AG09309 (cell line): ENCODE measurements around the gene ILKAP.

Experiments
- DNase-seq: peaks from one replicate; pipeline ENCODE4 v3.0.0-alpha.2; 2010; ENCODE audit warnings: low read depth
- H3K4me3 ChIP-seq: 2 replicates; pipeline ENCODE4 v1.5.1; 2011; ENCODE audit warnings: mild to moderate bottlenecking, low read depth, low read length, moderate library complexity; ENCODE audit not compliant: control insufficient read depth
- TF ChIP-seq, protein P1 (sequence below): IDR thresholded peaks from 2 replicates; pipeline ENCODE4 v1.5.1; 2011; ENCODE audit warnings: mild to moderate bottlenecking, low read depth, low read length, inconsistent platforms; ENCODE audit not compliant: insufficient read depth, control insufficient read depth; ENCODE audit errors: missing control alignments

Gene ILKAP

DNA sequence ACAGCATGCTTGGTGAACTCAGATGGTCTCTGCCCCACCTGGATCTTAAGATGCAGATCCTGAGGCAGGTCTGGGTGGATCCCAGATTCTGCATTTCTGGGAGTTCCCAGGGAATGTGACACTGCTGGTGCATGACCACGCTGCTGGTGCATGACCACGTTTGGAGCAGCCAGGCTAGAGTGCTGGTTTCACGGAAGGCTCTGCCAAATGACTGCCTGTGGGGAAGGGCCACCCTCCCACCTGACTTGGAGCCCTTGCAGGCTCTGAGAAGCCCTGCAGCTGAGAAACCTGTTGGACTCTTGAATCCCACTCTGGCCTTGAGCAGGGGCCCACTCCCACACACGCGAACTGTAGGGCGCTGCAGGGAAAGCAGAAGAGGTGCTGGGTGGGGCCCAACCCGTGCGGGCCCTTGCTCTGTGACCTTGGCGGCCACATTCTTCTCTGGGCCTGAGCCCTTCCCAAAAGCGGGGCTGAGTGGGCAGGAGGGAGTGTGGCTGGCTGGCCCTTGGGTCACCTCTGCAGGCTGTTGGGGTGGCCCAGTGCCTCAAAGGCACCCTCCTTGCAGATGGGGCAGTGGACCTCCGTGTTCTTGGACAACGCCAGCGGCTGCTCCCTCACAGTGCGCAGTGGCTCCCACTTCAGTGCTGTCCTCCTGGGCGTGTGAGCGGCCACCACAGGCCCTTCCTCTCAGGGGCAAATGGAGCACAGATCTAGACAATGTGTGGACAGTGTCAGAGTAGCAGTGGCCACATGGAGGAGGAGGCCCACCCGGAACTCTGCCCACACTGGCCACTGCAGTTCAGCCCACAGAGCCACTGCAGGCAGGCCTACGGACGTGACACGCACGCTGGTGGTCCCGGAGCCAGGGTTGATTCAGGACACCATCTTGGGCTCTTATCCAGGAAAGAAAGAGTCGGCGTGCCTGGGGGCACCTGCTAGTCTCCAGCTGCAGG, 36.8 kb downstream of the ILKAP start:
- TF ChIP-seq, protein P1, sequence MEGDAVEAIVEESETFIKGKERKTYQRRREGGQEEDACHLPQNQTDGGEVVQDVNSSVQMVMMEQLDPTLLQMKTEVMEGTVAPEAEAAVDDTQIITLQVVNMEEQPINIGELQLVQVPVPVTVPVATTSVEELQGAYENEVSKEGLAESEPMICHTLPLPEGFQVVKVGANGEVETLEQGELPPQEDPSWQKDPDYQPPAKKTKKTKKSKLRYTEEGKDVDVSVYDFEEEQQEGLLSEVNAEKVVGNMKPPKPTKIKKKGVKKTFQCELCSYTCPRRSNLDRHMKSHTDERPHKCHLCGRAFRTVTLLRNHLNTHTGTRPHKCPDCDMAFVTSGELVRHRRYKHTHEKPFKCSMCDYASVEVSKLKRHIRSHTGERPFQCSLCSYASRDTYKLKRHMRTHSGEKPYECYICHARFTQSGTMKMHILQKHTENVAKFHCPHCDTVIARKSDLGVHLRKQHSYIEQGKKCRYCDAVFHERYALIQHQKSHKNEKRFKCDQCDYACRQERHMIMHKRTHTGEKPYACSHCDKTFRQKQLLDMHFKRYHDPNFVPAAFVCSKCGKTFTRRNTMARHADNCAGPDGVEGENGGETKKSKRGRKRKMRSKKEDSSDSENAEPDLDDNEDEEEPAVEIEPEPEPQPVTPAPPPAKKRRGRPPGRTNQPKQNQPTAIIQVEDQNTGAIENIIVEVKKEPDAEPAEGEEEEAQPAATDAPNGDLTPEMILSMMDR, result no peak
- no peak overlapping the region for H3K4me3 ChIP-seq
- DNase-seq, result no peak

DNA sequence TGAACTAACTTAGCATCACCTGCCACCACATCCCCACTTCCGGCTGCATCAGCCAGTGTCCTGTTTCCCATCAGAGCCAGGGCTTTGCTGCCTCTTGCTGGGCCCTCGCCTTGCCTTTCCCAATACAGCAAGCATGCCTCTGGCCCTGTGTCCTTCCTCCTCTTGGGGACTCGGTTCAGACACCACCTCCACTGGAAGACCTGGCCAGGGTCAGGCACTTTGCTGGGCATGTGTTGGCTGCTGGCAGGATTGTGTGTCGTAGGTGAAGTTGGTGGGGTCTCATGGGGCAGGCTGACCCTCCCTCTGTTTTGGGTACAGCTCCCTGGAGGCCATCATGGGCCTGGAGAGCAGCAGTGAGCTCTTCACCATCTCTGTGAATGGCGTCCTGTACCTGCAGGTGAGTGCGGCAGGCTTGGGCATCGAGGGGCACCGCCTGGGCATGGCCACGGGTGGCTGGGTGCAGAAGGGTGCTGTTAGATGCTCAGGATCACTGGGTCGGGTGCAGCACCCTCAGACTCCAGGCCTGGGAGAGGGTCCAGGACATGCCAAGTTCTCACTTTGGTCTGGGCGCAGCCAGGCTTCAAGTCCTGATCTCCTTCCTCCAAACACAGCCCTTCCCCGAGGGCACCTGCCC, 38.1 kb downstream of the ILKAP start:
- TF ChIP-seq, protein P1, result no peak
- no peak overlapping the region for H3K4me3 ChIP-seq
- DNase-seq, result no peak

DNA sequence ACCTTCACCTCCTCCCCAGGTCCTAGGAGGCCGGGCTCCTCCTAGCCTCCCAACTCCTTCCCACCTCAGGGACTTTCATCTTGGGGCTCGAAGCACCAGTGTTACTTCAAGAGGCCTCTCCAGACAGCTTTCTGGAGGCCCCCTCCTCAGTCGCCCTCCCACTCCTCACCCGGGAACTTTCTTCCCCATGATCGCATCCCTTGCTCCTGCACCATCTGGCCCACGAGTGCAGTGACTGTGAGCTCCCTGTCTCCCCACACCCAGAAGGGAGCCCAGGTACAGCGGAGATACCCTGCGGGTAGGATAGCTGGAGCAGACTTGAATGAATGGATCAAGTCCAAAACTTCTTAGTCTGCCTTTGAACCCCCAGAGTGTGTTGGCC, 38.6 kb downstream of the ILKAP start:
- TF ChIP-seq, protein P1, result no peak
- H3K4me3 ChIP-seq, result no peak overlapping the region
- DNase-seq, result no peak

DNA sequence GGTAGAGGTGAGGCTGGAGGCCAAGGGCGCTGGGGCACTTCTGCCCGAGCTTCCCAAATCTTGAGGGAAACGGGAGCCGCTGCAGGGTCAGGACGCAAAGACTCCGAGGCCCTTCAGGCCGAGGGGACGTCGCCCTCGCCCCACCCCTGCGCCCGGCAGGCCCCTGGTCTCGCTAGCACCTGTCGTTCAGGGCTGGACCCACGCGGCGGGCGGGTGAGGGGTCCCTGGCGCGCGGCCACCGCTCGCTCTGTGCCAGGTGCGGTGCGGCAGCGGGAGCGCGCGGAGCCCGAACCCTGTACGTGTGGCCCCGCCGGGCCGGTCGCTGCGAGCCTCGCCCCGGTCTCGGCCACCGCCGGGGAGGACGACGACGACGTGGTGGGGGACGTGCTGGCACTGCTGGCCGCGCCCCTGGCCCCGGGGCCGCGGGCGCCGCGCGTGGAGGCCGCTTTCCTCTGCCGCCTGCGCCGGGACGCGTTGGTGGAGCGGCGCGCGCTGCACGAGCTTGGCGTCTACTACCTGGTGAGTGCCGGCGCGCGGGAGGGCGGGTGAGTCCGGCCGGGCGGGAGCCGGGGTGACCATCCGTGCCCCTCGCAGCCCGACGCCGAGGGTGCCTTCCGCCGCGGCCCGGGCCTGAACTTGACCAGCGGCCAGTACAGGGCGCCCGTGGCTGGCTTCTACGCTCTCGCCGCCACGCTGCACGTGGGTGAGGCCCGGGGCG, 39.9 kb downstream of the ILKAP start:
- H3K4me3 ChIP-seq, result peak overlapping the region; percentile 6; the same call in 1 of the 2 replicates
- DNase-seq, result no peak
- TF ChIP-seq, protein P1, result no peak

DNA sequence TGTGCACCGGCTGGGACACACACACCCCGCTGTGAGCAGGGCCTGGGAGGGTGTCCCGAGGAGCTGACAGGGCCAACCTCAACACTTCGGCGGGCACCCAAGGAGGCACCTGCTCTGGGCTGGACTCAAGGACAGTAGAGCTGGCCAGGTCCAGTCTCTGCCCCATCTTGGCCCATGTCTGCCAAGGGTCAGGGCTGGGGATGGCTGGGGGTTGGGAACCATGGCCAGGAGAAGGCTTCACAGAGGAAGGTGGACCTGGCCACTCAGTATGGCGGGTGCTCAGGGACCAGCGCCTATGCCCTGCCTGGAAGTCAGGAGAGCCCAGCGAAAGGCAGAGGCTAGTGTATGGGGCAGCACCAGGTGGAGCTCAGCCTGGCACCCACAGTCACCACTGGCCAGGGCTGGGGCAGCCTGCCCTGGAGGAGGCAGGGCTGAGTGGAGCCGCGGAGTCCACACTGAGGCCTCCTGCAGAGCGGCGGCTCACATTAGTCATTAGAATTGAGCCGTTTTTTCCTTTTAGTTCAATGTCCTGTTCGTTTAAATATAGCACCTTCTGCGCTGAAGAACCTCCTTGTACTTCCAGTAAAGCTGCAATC, 40.6 kb downstream of the ILKAP start:
- no peak overlapping the region; the same call in 1 of the 2 replicates for H3K4me3 ChIP-seq
- DNase-seq, result no peak
- TF ChIP-seq, protein P1, result no peak

DNA sequence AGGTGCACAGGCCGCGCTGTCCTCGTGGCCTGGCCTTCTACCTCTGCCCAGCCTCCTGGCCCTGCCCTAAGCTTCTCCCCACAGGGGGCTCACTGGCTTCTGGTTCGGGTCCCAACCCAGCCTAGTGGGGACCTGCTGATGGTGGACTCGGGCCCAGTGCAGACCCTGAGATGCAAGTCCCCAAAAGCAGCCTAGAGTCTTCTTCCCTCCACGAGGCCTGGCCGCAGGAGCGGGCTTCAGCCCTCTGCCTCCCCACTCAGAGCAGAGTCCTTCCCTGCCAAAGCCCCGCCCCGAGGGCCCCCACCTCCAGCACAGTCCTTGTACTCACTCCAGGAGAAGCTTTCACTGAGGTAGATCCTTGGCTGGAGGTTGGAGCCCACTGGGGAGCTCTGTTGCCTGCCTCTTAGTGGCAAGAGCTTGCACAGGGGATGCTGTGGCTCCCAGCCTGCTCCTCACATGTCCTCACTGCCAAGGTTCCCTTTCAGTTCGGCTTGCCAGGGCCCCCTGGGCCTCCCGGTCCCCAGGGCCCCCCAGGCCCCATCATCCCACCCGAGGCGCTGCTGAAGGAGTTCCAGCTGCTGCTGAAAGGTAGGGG, 41.1 kb downstream of the ILKAP start:
- no peak overlapping the region for H3K4me3 ChIP-seq
- TF ChIP-seq, protein P1, result no peak
- no peak for DNase-seq
